Measurements from ENCODE around the gene TRIM17.

The TRIM17 gene

DNA sequence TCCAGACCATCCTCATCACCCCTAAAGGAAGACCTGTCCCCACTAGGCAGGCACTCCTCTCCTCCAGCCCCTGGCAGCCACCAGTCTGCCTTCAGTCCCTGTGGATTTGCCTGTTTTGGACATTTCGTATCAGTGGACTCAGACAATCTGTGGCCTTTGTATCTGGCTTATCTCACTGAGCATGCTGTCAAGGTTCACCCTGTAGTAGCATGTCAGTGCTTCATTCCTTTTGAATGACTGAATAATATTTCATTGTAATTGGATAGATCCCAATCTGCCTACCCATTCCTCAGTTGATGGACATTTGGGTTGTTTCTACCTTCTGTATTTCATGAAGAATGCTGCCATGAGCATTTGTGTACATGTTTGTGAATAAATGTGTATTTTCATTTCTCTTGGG, 37.6 kb upstream of the TRIM17 start:
- TF ChIP-seq EGR1 (IDR thresholded peaks at IDR 0.05) (no peak), YY1 (IDR thresholded peaks at IDR 0.05; ENCODE audit: low read depth) (no peak), TCF12 (IDR thresholded peaks at IDR 0.05; ENCODE audit: low read depth) (no peak), REST (IDR thresholded peaks at IDR 0.05; ENCODE audit: low read depth) (no peak), EP300 (IDR thresholded peaks at IDR 0.05; ENCODE audit: borderline replicate concordance) (no peak), TAF1 (IDR thresholded peaks at IDR 0.05; ENCODE audit: low read depth) (no peak), FOXM1 (IDR thresholded peaks at IDR 0.05; ENCODE audit: borderline replicate concordance, low read depth) (no peak)

DNA sequence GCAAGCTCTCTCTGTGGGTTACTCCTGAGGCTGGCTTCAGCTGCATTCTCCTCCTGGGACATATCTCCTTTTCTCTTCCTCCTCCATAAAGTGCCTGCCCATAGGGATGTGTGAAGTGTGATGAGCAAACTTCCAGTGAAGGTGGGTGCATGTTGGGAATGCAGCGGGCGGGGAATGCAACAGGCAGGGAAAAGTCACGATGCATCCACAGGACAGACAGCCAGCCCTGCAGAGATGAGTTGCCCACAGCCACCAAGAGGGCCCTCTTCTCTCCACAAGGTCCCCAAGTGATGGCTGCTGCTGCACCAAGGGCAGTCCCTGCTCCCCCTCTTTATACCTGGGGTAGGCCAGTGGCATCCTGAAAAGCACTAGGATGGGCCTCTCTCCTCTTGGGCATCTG, 37.0 kb upstream of the TRIM17 start:
- no peak for TF ChIP-seq RAD21 (IDR thresholded peaks at IDR 0.05; ENCODE audit: low read depth)
- TF ChIP-seq EGR1 (IDR thresholded peaks at IDR 0.05): no peak
- TF ChIP-seq TEAD4 (IDR thresholded peaks at IDR 0.05): no peak
- no peak for TF ChIP-seq EP300 (IDR thresholded peaks at IDR 0.05; ENCODE audit: borderline replicate concordance)
- no peak for TF ChIP-seq TCF12 (IDR thresholded peaks at IDR 0.05; ENCODE audit: low read depth)
- no peak for TF ChIP-seq REST (IDR thresholded peaks at IDR 0.05; ENCODE audit: low read depth)

- TF ChIP-seq FOXM1 (IDR thresholded peaks at IDR 0.05; ENCODE audit: borderline replicate concordance, low read depth) (no peak), REST (IDR thresholded peaks at IDR 0.05; ENCODE audit: low read depth) (peak; percentile 26; the same call in 1 of the 2 replicates)
- TF ChIP-seq, protein P1, sequence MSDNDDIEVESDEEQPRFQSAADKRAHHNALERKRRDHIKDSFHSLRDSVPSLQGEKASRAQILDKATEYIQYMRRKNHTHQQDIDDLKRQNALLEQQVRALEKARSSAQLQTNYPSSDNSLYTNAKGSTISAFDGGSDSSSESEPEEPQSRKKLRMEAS (IDR thresholded peaks at IDR 0.05): no peak
These were observed 36.4 kb upstream of the TRIM17 start for GRCh38 chr1:228453022-228453560.

GRCh38 chr1:228452194-228453021, 35.7 kb upstream of the TRIM17 start:
- TF ChIP-seq CREB1 (IDR thresholded peaks at IDR 0.05; ENCODE audit: low read depth) (no peak), TAF1 (IDR thresholded peaks at IDR 0.05; ENCODE audit: low read depth) (no peak), EGR1 (IDR thresholded peaks at IDR 0.05) (no peak), NFIC (IDR thresholded peaks at IDR 0.05) (no peak), ZBTB7A (IDR thresholded peaks at IDR 0.05; ENCODE audit: low read depth) (no peak), TEAD4 (IDR thresholded peaks at IDR 0.05) (no peak), TCF12 (IDR thresholded peaks at IDR 0.05; ENCODE audit: low read depth) (no peak), YY1 (IDR thresholded peaks at IDR 0.05; ENCODE audit: low read depth) (no peak), FOXM1 (IDR thresholded peaks at IDR 0.05; ENCODE audit: borderline replicate concordance, low read depth) (no peak), EP300 (IDR thresholded peaks at IDR 0.05; ENCODE audit: borderline replicate concordance) (no peak), REST (IDR thresholded peaks at IDR 0.05; ENCODE audit: low read depth) (no peak), RAD21 (IDR thresholded peaks at IDR 0.05; ENCODE audit: low read depth) (no peak), CEBPB (IDR thresholded peaks at IDR 0.05) (no peak)
- TF ChIP-seq, protein P1 (IDR thresholded peaks at IDR 0.05): no peak
- TF ChIP-seq, protein P2, sequence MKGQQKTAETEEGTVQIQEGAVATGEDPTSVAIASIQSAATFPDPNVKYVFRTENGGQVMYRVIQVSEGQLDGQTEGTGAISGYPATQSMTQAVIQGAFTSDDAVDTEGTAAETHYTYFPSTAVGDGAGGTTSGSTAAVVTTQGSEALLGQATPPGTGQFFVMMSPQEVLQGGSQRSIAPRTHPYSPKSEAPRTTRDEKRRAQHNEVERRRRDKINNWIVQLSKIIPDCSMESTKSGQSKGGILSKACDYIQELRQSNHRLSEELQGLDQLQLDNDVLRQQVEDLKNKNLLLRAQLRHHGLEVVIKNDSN (IDR thresholded peaks at IDR 0.05): no peak
